LNCaP clone FGC (cell line): ENCODE data around the gene KIAA0040.

Source experiments
- DNase-seq: peaks from one replicate; pipeline ENCODE4 v3.0.0-alpha.2; 2011; ENCODE audit warnings: low read depth
- H3K4me3 ChIP-seq: 2 replicates; pipeline ENCODE4 v1.5.1; 2011; ENCODE audit warnings: mild to moderate bottlenecking, low read depth, low read length, control low read depth
- TF ChIP-seq, protein P1 (sequence below): IDR thresholded peaks from 2 replicates; pipeline ENCODE4 v1.5.1; 2012; ENCODE audit warnings: mild to moderate bottlenecking; ENCODE audit not compliant: control insufficient read depth, insufficient read depth; ENCODE audit errors: extremely low read depth

The KIAA0040 gene

DNA sequence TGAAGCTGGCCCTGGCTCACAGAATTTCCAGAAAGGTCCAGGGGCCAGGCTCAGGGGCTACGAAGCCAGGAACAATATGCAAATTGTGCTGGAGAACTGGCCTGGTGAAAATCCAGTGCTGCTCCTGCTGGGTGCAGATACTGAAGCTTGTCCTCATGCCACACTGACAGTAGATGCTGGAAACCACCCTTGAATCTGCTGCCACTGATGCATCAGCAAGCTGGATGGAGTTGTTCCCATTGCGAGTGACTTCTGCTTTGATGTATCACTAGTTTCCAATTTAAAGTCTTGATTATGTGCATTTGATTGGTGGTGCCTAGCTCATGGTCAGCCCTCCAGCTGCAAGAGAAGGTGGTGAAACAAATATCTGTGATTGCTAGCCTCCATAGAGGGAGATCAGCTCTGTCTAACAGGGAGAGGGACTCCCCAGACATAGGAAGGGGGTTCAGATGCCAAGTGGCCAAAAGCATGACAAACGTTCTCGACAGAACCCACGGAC lies 11.0 kb upstream of the KIAA0040 start:
- TF ChIP-seq, protein P1, sequence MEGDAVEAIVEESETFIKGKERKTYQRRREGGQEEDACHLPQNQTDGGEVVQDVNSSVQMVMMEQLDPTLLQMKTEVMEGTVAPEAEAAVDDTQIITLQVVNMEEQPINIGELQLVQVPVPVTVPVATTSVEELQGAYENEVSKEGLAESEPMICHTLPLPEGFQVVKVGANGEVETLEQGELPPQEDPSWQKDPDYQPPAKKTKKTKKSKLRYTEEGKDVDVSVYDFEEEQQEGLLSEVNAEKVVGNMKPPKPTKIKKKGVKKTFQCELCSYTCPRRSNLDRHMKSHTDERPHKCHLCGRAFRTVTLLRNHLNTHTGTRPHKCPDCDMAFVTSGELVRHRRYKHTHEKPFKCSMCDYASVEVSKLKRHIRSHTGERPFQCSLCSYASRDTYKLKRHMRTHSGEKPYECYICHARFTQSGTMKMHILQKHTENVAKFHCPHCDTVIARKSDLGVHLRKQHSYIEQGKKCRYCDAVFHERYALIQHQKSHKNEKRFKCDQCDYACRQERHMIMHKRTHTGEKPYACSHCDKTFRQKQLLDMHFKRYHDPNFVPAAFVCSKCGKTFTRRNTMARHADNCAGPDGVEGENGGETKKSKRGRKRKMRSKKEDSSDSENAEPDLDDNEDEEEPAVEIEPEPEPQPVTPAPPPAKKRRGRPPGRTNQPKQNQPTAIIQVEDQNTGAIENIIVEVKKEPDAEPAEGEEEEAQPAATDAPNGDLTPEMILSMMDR = no peak
- DNase-seq = no peak
- no peak overlapping the region for H3K4me3 ChIP-seq

DNA sequence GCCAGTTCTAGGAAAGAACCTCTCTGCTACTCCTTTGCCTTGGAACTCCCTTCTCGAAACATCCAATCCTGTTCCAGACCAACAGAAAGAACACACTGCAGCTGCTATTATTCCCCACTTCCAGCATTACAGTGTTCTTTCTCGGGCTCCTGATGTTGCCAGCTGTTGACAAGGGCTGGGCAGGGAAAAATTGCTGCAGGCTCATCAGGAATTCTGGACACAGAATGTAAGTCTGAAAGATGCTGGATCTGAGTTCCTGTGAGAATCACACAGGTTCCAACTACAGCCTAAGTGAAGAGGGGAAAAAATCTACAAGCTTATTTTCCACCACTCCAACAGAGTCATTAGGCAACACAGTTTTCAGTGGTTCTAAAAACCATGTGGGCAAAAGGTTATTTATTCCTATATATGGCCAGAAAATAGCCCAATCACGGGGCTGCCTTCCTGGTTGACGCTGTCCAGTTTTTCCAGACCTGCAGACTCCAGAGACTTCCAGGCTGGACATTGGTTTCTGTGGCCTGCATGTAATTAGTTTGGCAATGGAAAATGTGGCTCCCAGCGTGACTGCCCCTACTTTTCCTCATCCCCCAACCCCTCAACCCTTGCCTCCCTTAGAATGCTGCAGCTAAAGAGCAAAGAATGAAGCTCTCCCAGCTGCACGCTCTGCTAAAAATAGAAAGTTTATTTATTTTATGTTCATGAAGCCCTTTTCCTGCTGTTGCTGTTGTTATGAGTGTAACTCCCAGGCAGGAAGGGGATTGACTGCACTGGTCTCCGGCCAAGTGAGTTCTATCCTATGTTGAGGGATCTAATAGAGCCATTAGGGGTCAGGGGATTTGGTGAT lies 8.3 kb upstream of the KIAA0040 start:
- DNase-seq = no peak
- TF ChIP-seq, protein P1 = no peak
- no peak overlapping the region for H3K4me3 ChIP-seq

DNA sequence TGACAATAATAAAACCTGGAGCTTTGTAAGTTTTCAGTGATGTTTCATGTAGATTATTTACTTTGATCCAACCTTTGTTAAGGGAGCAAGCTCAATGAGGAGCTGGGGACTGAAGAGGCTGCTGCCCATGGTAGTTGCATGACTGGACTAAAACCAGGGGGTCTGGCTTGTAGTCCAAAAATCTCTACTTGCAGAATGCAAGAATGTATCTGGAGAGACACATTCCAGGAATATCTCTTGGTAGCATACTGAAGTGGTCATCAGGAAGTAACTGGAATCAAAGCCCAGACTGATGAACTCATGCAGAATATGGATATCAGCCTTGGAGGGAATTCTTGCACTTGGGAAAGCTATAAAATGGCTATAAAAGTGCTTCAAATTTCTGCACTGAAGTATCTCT lies 5.8 kb upstream of the KIAA0040 start:
- DNase-seq = no peak
- TF ChIP-seq, protein P1 = no peak
- no peak overlapping the region for H3K4me3 ChIP-seq

DNA sequence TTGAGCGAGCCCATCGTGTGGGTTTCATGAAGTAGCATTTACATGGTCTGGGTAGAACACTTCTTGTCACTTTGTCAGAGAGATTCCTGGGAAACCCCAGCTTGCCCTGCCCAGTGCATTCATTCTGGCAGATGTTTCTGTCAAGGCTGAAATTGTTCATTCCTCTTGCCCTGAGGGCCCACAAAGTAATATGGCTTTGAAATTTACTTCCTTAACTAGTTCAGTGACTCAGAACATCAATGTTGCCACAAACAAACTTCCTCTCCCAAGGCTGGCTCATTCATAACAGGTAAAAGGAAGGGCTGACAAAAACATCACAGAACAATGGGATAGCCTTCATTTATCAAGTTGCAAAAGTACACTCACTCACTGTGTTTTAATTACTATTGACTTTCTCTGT lies 5.0 kb upstream of the KIAA0040 start:
- no peak overlapping the region for H3K4me3 ChIP-seq
- TF ChIP-seq, protein P1 = no peak
- DNase-seq = no peak

DNA sequence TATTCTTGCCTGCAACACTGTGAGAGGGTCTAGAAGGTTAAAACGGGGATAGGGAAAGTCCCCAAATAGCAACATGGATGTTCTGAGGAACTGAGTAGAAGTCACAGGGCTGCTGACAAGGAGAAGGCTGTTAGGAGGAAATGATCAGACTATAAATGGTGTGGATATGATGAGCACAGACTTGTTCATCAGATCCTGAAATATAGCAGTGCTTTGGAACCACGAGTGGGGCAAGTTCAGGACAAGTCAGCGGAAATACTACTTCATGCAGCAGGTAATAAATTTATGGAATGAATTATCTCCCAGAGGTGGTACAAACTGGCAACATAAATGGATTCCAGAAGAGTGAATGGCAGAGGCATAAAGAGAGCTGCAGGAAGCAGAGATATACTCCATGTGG lies 3.2 kb upstream of the KIAA0040 start:
- TF ChIP-seq, protein P1 = no peak
- no peak for DNase-seq
- no peak overlapping the region for H3K4me3 ChIP-seq

DNA sequence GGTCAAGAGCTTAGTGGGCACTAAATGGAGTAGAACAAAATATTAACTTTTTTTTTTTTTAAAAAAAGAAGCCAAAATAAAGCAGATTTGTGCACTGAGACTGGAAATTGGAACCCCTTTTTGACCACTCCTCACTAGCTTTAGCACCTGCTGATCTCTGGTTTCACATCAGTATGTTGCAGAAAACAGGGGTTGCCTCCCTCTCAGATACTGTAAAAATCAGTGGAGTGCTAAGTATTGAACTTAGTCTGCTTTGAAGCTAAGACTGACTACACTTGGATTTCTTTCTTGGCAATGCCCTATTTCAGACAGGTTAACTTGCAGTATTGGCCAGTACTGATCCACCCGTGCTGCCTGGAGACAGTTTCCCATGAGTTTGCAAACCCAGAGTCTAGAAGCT lies 2.7 kb upstream of the KIAA0040 start:
- DNase-seq = no peak
- H3K4me3 ChIP-seq = no peak overlapping the region
- TF ChIP-seq, protein P1 = no peak

DNA sequence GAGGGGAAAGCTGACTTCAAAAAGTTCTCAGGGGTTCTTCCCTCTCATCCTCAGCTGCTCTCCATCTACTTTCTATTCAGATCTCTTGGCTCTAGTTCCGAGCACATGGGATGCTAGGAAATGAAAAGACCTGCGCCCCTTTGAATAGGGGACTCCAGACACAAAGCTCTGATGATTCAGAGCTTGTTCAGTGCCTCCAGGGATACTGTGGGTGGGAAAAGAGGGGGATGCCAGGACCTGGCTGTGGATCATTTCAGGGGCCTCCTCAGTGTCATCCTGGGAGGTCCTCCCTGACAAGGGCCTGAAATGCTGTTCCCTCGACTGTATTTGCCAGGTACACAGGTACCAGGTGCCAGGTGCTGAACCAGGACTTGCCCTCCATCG lies 943 bp upstream of the KIAA0040 start:
- TF ChIP-seq, protein P1 = no peak
- H3K4me3 ChIP-seq = no peak overlapping the region
- DNase-seq = no peak
